ENCODE results near the gene MMS22L.
A peak's percentile ranks its signal among the peaks of the same experiment; 100 is the strongest.

Gene MMS22L

DNA sequence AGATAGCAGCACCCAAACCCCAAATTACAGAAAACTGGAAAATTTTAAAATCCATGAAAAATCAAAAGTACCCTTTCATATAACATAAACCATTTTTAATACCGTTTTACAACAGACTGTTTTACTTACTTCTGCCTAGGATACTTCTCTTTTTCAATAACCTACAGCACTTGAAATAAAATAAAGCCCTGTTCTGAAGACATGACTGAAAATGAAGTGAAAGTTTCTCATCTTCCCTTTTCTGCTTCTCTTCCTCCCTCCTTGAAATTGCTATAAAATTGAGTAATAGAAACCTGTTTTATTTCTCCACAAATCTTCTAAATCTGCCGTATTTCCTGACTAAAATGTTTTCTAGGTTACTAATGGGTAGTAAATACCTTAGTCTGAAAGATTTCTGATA lies 20.3 kb downstream of the MMS22L start:
- TF ChIP-seq, protein P1, sequence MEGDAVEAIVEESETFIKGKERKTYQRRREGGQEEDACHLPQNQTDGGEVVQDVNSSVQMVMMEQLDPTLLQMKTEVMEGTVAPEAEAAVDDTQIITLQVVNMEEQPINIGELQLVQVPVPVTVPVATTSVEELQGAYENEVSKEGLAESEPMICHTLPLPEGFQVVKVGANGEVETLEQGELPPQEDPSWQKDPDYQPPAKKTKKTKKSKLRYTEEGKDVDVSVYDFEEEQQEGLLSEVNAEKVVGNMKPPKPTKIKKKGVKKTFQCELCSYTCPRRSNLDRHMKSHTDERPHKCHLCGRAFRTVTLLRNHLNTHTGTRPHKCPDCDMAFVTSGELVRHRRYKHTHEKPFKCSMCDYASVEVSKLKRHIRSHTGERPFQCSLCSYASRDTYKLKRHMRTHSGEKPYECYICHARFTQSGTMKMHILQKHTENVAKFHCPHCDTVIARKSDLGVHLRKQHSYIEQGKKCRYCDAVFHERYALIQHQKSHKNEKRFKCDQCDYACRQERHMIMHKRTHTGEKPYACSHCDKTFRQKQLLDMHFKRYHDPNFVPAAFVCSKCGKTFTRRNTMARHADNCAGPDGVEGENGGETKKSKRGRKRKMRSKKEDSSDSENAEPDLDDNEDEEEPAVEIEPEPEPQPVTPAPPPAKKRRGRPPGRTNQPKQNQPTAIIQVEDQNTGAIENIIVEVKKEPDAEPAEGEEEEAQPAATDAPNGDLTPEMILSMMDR (IDR thresholded peaks at IDR 0.05; ENCODE audit: low read length, missing control alignments): no peak
- no peak for DNase-seq (ENCODE audit: low read depth)
- H3K4me3 ChIP-seq (replicated peaks; ENCODE audit: low read depth, low read length): no peak overlapping the region

DNA sequence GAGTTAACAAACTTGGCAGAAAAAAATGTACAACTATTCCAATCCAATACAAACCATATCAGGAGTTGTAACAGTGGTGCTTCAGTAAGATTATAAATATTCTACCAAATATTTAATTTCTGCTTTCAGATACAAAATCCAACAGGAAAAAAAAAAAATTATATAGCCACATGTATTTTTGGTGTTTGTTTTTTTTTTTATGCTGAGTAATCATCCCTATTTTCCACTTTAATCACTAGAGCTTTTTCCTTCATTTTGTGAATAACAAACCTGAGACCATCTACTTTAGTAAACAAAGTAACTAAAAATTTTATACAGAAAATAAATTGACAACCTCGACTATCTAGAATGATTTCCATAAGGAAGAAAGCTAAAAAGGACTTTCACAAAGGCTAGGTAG lies 36.2 kb downstream of the MMS22L start:
- no peak overlapping the region for H3K4me3 ChIP-seq (replicated peaks; ENCODE audit: low read depth, low read length)
- TF ChIP-seq, protein P1 (IDR thresholded peaks at IDR 0.05; ENCODE audit: low read length, missing control alignments): no peak
- no peak for DNase-seq (ENCODE audit: low read depth)

DNA sequence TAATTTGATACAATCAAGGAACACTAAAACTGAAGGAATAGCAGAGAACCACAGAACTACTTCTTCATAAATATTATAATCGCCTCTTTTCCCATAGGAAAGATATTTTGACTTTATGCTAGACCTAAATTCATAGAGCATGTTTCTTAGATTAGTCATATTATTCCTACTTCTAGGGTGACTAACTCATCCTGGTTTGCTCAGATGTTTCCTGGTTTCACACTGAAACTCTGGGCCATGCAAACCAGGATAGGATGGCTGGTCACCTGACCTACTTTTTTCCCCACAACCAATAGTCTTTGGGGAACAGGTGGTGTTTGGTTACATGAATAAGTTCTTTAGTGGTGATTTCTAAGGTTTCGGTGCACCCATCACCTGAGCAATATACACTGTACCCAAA lies 42.8 kb downstream of the MMS22L start:
- DNase-seq (ENCODE audit: low read depth): peak; percentile 53
- H3K4me3 ChIP-seq (replicated peaks; ENCODE audit: low read depth, low read length): no peak overlapping the region
- TF ChIP-seq, protein P1 (IDR thresholded peaks at IDR 0.05; ENCODE audit: low read length, missing control alignments): no peak

DNA sequence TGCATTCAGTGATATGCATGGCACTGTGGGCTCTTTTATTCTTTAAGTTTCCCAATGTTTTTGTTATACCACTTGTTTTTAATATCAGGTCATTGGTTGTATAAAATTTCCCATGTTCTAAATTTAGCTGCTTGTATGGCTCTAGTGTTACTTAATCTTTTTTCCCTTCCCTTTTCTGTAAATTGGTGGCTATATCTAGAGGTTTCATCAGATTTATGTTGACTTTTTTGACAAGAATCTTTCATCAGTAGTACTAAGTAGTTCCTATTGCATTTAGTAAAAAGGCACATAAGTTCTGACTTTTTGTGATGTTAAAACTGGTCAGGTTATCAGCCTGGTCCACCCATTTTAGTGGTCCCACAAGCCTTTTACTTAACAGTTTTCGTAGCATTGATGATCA lies 51.1 kb downstream of the MMS22L start:
- TF ChIP-seq, protein P1 (IDR thresholded peaks at IDR 0.05; ENCODE audit: low read length, missing control alignments): no peak
- no peak for DNase-seq (ENCODE audit: low read depth)
- H3K4me3 ChIP-seq (replicated peaks; ENCODE audit: low read depth, low read length): no peak overlapping the region

DNA sequence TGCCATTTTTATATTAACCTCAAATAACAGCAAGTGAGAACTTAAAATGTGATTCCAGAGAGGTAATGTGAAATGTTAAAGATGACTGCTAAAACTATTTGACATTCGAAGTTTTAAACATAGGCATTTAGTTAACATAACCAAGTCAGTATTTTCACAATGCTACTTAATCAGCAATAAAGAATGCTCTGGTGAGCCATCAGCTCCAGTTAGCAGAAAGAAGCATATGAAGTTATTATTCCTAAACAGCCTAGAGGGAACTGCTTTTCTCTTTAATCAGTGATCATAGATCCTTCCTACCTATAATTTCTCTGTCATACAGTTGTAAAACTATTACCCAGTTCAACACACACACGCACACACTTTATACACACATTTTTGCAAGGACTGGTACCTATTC lies 60.1 kb downstream of the MMS22L start:
- no peak overlapping the region for H3K4me3 ChIP-seq (replicated peaks; ENCODE audit: low read depth, low read length)
- TF ChIP-seq, protein P1 (IDR thresholded peaks at IDR 0.05; ENCODE audit: low read length, missing control alignments): no peak
- DNase-seq (ENCODE audit: low read depth): no peak

DNA sequence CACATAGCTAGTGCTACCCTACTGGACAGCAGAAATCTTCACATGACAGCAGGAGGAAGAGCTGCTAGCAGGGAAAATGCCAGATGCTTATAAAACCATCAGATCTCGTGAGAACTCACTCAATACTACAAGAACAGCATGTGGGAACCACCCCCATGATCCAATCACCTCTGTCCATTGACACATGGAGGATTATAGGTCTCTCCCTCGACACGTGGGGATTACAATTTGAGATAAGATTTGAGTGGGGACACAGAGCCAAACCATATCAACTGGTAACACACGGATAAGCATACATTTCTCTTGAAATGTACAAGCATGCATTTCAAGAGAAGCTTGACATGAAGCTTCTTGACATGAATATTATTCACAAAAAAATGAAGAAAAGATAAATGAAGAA lies 64.1 kb downstream of the MMS22L start:
- no peak for DNase-seq (ENCODE audit: low read depth)
- TF ChIP-seq, protein P1 (IDR thresholded peaks at IDR 0.05; ENCODE audit: low read length, missing control alignments): no peak
- H3K4me3 ChIP-seq (replicated peaks; ENCODE audit: low read depth, low read length): no peak overlapping the region

DNA sequence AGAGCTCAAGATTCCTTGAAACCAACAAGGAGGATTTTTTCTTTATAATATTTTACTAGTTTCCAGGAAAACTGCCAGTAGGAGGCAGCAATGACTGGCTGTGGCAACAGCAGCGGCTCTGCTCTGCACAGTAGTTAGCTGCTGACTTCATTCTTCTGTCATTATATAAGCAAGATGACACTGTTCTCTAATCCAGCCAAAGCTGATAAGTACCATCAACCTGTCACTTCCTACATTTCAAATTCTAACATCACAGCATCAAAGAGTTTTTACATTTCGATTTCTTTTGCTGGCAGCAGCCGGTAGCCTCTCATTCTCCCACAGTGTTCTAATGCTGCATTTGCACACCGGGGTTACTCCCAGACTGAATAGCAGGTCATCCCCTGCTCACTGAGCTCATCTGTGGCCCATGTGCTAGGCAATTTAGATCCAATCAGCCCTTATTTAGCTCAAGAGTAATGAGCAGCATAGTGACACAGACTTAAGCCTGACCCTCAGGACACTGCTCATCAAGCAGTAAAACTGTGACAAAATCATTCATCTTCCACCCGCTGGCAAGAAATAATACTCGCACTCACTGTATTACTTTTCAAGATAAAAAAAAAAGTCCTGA lies 67.8 kb downstream of the MMS22L start:
- TF ChIP-seq, protein P1 (IDR thresholded peaks at IDR 0.05; ENCODE audit: low read length, missing control alignments): peak; percentile 73
- DNase-seq (ENCODE audit: low read depth): peak; percentile 77
- no peak overlapping the region for H3K4me3 ChIP-seq (replicated peaks; ENCODE audit: low read depth, low read length)
